NCI-H2107 treated with DMSO at 0.1 percent for 48 hours (cell line): ENCODE measurements around the gene NFATC2.
"Not testable (repeated sequence)": the region's sequence is repeated elsewhere in the genome, so short reads cannot be mapped to it uniquely, and the experiment has no call there.

ENCODE experiments used
- DNase-seq: peaks from one replicate; lab custom pipeline; 2025; ENCODE audit not compliant: unreplicated experiment; lab: John Stamatoyannopoulos, UW

Gene NFATC2

GRCh38 chr20:51476106-51476505 is 66.4 kb downstream of the NFATC2 start:
- not testable (repeated sequence) for DNase-seq

DNA sequence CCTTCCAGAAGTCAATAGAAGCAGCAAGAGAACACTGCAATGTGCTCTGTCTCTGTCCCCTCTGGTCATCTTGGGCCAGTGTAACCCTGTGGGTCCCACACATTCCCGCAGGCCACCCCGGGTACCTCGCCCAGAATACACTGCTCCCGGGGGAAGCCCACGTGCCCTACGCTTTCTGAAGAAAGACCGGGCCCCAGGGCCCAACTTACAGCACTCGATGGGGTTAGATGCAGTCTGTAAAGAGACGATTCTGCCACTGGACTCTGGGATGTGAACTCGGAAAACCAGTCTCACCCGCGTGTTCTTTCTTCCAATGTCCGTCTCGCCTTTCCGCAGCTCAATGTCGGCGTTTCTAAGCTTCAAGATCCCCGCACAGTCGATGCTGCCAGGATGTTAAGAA is 68.7 kb downstream of the NFATC2 start:
- DNase-seq = no peak

DNA sequence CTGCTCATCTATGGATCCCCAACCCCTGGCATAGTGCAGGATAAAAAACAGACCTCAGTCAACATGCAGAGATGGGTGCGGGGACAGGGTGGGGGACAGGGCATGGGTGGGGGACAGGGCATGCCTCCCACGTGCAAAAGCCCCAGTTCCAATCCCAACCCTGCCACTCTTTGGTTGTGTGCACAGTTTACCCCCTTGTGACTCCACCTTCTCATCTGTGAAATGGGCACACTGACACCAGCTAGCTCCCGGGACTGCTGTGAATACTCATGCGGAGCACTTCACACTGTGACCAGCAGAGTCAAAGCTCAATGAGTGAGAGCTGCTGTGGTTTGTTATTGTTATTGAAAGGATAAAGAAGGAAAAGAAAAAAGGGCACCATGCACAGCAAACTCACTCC is 69.3 kb downstream of the NFATC2 start:
- no peak for DNase-seq

- no peak for DNase-seq
Measured at GRCh38 chr20:51470907-51471411, 71.6 kb downstream of the NFATC2 start.

DNA sequence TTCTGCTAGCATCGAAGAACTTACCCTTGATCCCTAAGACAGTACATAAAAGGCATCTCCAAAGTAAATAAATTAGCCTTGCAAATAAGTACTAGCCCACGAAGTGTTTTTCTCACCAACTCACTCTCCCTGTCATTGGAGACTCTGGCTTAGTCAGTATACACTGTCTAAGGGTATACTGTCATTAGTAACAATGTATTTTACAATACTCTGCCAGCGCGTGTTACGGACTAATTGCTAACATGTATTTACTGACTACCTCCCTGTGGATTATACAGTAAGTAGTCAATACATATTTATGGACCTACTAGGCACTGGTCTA is 72.1 kb downstream of the NFATC2 start:
- DNase-seq = no peak

GRCh38 chr20:51469578-51470498 is 72.7 kb downstream of the NFATC2 start:
- peak; percentile 76 for DNase-seq

DNA sequence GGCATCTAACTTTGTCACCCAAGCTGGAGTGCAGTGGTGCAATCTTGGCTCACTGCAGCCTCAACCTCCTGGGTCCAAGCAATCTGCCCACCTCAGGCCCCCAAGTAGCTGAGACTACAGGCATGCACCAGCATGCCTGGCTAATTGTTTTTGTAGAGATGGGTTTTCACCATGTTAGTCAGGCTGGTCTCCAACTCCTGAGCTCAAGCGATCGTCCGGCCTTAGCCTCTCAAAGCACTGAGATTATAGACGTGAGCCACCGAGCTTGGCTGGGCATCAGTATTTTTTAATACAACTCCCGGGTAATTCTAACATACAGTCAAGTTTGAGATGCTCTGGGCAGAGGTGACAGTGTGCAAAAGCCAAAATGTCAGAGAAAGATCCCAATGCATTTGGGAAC is 73.5 kb downstream of the NFATC2 start:
- no peak for DNase-seq

DNA sequence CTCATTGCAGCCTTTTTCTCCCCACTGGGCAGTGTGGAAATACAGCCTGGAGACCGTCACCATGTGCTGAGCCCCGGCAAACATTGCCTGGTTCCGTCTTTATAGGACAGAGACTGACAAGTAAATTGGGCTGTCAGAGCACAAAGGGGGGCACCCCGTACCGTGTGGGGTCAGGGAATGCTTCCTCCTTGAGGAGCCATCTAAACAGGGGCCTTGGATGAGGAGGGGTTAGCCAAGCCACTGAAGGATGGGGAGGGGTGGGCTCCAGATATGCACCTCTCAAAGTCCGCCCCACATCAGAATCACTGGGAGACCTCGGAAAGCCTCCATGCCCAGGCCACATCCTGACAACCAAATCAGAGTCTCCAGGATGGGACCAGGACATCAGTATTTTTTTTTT is 73.9 kb downstream of the NFATC2 start:
- no peak for DNase-seq

DNA sequence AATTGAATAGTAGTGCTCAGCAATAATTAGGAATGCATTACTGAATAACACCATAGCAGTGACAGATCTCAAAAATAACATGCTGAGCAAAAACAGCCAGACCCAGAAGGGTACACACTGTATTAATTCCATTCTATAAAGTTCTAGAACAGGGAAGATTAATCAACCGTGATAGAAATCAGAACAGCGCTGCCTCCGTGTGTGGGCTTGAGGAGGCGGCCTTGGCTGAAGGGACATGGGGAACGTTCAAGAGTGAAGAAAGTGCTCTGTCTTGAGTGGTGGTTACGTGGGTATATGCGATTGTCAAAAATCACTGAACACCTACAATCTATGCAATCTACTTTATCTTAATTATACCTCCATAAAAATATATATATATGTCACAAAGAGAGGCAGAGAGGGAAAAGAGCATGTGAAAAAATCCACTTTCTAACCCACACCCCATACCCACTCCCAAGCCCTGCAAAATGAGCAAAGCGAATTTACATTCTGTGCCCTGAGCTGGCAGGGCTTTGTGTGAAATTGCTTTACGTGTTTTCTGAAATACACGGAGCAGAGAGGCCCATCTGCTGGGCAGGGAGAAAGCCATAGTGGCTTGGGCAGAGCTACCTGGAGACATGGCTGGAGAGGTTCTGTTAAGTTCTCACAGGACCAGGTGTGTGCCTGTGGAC is 74.4 kb downstream of the NFATC2 start:
- DNase-seq = no peak

- DNase-seq = no peak
Measured at GRCh38 chr20:51463998-51464397, 78.5 kb downstream of the NFATC2 start.

DNA sequence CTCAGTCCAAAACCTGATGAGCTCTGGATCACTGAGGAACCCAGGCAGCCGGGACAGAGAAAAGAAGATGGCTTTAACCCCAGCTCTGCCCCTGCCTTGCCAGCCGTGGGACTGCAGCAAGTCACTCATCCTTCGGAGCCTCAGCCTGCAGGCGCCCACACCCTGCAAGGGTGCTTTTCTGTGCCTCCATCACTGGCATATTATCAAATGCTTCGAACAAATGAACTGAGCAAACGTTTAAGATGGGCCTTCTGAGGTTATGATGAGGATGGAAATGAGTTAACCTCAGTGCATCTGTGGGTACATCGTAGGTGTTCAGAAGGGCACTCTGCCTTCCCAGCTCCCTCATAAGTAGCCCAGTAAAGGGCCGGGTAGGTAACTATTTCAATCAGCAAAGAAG is 79.0 kb downstream of the NFATC2 start:
- no peak for DNase-seq

DNA sequence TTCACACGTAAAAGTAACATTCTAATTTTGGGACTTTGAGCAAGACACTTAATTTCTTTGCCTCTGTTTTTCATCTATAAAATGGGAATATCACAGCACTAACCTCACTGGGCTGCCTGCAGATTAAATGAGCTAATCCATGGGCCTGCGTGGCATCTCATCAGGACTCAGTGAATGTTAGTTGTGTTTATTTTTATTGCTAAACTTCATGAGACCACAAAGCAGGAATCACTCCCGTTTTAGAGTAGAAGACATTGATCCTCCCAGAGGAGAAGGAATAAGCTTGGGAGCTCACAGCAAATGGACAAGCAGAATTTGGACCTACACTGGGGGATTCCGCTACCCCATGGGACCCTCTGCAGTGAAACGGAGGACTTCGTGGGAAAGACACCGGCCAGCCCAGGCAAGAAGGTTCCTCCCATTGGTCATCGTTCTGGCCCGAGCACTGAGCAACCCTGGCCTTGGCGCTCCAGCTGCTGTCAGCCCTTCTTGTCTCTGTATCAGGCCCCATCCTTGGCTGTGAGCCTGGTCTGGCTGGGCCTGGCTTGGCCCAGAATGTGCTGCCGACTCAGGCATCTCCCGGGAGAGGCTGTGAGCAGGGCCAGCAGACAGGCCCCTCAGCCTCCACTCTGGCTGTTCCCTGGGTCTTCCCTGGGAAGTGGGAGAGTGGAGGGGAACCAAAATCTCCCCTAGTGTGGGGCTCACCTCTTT is 79.8 kb downstream of the NFATC2 start:
- no peak for DNase-seq

- DNase-seq = not testable (repeated sequence)
Measured at GRCh38 chr20:51461846-51462245, 80.7 kb downstream of the NFATC2 start.

DNA sequence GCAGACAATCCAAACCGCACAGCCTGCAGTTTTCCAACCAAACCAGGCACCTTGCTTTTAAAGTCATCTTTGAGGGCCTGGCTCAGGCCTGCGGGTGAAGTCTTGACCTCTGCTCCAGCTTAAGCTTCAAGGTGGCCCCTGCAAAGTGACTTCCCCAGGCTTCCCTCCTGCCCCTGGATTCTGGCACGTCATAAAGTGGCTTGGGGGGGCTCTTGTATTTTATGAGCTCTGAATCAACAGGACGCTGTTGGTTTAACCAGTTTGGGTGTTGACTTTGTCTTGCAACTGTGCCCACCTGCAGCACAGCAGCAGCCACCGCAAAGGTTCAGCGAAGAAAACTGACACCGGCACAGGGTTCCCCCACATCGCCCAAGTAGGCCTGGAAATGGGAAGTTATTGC is 81.2 kb downstream of the NFATC2 start:
- DNase-seq = no peak

DNA sequence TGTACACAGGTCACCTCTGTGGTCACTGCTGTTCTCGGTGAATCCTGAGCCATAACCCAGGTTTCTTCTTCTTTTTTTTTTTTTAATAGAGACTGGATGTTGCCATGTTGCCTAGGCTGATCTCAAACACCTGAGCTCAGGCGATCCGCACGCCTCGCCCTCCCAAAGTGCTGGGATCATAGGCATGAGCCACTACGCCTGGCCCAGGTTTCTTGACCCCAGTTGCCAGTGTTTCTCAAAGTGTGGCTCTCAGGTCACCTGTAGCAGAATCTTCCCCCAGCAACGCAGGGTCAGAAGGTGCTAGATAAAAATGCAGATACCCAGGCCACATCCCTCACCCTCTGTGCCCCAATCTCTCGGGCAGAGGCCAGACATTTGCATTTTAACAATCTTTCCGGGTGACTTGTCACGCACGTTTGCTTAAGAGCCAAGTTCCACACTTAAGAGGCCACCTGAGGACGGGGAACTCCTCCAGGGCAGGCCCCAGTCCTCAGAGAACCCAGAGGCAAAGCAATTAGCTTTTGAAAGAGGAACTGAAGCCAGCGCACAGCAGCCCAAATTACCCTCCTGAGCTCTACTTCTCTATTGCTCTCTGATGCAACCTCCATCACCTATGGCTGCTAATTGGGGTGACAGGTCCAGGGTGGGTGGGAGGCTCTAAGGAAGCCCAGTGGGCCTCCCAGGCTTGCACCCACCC is 81.8 kb downstream of the NFATC2 start:
- no peak for DNase-seq

GRCh38 chr20:51460163-51460562 is 82.4 kb downstream of the NFATC2 start:
- DNase-seq = no peak

DNA sequence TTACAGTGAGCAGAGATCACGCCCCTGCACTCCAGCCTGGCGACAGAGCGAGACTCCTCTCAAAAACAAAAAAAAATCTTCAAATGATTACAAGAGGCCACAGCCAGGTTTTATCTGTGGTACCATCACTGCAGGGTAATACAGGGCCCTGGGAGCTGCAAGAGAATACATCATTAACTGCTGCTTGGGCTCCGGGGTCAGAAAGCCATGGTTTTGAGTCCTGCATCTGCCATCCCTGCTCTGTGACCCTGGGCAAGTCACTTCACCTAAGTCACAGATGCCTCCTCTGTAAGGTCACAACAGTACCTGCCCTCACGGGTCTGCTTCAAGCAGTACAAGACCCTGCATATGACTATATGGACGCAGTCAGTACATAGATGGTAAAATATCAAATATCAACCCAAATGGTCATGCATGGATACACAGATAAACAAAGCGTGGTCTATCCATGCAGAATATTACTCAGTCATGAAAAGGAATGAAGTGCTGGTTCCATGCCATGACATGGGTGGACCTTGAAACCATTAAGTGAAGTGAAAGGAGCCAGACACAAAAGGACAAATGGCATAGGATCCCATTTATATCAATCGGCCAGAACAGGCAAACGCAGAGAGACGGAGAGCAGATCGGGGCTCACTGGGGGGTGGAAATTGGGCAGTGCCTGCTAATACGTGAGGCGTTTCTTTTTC is 83.6 kb downstream of the NFATC2 start:
- DNase-seq = no peak

- DNase-seq = no peak
Measured at GRCh38 chr20:51457533-51457932, 85.0 kb downstream of the NFATC2 start.

- DNase-seq = peak; percentile 49
Measured at GRCh38 chr20:51456511-51457509, 85.7 kb downstream of the NFATC2 start.
